SH-SY5Y (cell line): Measurements from ENCODE around the gene SCAF8.

Experiments
- GATA2 ChIP-seq: IDR thresholded peaks from 2 replicates; pipeline ENCODE4 v1.6.1; 2011; ENCODE audit warnings: mild to moderate bottlenecking, low read depth, low read length
- GATA3 ChIP-seq: IDR thresholded peaks from 2 replicates; pipeline ENCODE4 v1.6.1; 2011; ENCODE audit warnings: low read depth, mild to moderate bottlenecking, low read length, moderate library complexity

DNA sequence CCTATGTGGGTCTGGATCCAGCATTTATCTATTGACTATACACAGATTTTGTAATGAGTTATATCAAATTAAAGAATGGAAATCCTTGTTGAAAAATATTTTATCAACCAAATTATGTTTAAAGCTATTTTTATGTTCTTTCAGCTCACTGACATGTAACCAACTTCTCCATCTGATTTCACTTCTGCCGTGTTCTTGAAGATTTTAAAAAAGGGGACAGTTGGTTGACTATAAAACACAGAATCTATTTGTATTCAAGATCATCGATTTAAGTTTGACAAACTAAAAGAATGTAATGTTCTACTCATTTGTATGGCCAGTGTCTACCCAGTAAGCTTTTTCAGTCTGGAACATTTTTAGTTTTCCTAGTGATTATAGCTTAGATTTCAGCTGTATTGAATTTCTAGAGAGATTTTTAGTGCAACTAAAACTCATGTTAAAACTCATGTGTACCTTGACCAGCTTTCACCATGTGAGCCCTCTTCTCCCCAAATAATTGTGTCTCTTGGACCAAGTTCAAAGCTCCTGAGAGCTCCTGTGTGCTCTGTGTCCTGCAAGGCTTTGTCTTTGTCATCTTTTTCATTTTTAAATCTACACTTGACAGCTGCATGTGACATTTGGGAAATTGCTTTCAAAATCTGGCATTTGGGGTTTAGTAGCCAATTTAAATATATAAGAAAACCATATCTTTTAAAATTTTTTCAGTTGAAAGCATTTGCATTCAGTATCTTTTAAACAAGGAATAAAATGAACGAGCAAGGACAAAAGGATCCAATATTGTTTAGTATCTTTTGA, 143.5 kb downstream of the SCAF8 start:
- TF ChIP-seq GATA2 (no peak), GATA3 (no peak)
